ENCODE data around the gene RNGTT.
A peak's percentile ranks its signal among the peaks of the same experiment; 100 is the strongest.

The RNGTT gene

DNA sequence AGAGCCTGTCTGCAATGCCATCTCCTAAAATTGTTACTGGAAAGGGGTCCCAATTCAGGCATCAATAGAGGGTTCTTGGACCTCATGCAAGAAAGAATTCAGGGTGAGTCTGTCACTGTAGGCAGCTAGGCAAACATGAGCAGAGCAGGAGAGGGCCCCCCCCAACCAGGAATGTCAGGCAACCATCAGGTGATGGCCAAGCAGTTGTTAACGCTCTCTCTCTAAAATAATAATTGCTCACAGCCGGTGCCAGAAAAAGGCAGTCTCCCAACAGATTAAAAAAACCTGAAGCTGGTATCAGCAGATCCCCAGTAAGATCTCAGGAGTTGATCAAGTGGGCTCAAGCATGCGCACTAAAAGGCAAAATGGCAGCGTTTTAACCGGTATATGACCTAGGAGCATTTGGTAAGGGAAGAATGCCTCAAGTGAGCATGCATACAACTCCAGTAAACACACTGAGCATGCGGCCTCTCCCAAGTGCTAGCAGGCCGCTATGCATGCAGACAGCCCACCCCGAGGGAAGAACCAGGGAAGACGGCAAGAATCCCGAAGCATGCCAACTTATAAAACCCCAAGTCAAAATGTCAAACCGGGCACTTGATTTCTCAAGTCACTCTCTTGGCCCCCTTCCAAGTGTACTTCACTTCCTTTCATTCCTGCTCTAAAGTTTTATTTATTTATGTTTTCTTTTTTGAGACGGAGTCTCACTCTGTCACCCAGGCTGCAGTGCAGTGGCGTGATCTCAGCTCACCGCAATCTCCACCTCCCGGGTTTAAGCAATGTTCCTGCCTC lies 44.0 kb upstream of the RNGTT start (continued):
- TF ChIP-seq, protein P1, sequence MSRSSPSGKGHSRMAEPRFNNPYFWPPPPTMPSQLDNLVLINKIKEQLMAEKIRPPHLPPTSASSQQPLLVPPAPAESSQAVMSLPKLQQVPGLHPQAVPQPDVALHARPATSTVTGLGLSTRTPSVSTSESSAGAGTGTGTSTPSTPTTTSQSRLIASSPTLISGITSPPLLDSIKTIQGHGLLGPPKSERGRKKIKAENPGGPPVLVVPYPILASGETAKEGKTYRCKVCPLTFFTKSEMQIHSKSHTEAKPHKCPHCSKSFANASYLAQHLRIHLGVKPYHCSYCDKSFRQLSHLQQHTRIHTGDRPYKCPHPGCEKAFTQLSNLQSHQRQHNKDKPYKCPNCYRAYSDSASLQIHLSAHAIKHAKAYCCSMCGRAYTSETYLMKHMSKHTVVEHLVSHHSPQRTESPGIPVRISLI (tag by site-specific recombination; IDR thresholded peaks at IDR 0.05): 0 out of 2 replicates have a peak, but pooled peaks have one; percentile 55
- 0 out of 2 replicates have a peak, but pooled peaks have one; percentile 52 for TF ChIP-seq ZNF600 (tag by site-specific recombination; IDR thresholded peaks at IDR 0.05)
- TF ChIP-seq ZNF2 (tag by site-specific recombination; IDR thresholded peaks at IDR 0.05): 0 out of 2 replicates have a peak, but pooled peaks have one; percentile 46
- peak; percentile 38; the same call in 1 of the 2 replicates for TF ChIP-seq ZBTB20 (tag by site-specific recombination; IDR thresholded peaks at IDR 0.05)
- TF ChIP-seq ZNF776 (tag by site-specific recombination; IDR thresholded peaks at IDR 0.05; ENCODE audit: borderline replicate concordance): no peak

DNA sequence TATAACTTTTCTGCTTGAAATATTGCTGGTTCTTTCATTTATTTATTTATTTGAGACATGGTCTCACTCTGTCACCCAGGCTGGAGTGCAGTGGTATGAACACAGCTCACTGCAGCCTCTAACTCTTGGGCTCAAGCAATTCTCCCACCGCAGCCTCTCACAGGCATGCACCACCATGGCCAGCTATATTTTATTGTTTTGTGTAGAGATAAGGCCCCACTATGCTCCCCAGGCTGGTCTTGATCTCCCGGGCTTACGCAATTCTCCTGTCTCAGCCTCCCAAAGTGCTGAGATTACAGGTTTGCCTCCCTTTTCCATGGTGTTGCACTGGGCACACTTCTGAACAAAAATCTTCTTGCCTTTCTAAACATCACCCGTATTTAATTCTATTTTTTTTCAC lies 39.1 kb upstream of the RNGTT start:
- H3K9me3 ChIP-seq (ENCODE audit: control insufficient read depth, insufficient read depth, low read depth, low read length): no peaks in the 10 kb centered on the region
- CTCF ChIA-PET: interaction anchor here (0.7 to 1.3 kb wide), 2 partner anchors 20 to 240 kb away, joined by 5 to 9 read pairs; no protein-coding TSS in a partner anchor
- no peak overlapping the region for H3K4me3 ChIP-seq (ENCODE audit: low read depth, low read length)
- H3K4me1 ChIP-seq (ENCODE audit: control insufficient read depth, insufficient read depth, low read length): peaks cover 7% of the 10 kb centered on the region
- POLR2A ChIA-PET: interaction anchor here (1.8 kb wide), 1 partner anchor 78 kb away, joined by 9 read pairs; the partner anchor contains the start of gene PNRC1
- no peaks in the 10 kb centered on the region for H3K36me3 ChIP-seq (ENCODE audit: control insufficient read depth in 2 of 2, insufficient read depth in 1 of 2, low read length in 2 of 2)
- H3K27ac ChIP-seq (ENCODE audit: extremely low read depth, low read depth, low read length): no peak overlapping the region
- no peak for TF ChIP-seq ZBTB20 (tag by site-specific recombination; IDR thresholded peaks at IDR 0.05)
- no peak for TF ChIP-seq ZNF37A (tag by site-specific recombination; IDR thresholded peaks at IDR 0.05)
- TF ChIP-seq SP7 (tag by site-specific recombination; IDR thresholded peaks at IDR 0.05): no peak
- TF ChIP-seq, protein P2, sequence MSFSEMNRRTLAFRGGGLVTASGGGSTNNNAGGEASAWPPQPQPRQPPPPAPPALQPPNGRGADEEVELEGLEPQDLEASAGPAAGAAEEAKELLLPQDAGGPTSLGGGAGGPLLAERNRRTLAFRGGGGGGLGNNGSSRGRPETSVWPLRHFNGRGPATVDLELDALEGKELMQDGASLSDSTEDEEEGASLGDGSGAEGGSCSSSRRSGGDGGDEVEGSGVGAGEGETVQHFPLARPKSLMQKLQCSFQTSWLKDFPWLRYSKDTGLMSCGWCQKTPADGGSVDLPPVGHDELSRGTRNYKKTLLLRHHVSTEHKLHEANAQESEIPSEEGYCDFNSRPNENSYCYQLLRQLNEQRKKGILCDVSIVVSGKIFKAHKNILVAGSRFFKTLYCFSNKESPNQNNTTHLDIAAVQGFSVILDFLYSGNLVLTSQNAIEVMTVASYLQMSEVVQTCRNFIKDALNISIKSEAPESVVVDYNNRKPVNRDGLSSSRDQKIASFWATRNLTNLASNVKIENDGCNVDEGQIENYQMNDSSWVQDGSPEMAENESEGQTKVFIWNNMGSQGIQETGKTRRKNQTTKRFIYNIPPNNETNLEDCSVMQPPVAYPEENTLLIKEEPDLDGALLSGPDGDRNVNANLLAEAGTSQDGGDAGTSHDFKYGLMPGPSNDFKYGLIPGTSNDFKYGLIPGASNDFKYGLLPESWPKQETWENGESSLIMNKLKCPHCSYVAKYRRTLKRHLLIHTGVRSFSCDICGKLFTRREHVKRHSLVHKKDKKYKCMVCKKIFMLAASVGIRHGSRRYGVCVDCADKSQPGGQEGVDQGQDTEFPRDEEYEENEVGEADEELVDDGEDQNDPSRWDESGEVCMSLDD (tag by site-specific recombination; IDR thresholded peaks at IDR 0.05): no peak
- no peak for TF ChIP-seq ZBTB7A (tag by site-specific recombination; IDR thresholded peaks at IDR 0.05; ENCODE audit: low read depth)
- TF ChIP-seq ZNF335 (tag by site-specific recombination; conservative IDR thresholded peaks at IDR 0.05): peak; percentile 83
- TF ChIP-seq ZNF114 (tag by site-specific recombination; IDR thresholded peaks at IDR 0.05): no peak
- no peak for TF ChIP-seq BCL11B (tag by site-specific recombination; IDR thresholded peaks at IDR 0.05; ENCODE audit: low read depth)
- peak; percentile 17; the same call in 1 of the 2 replicates for TF ChIP-seq GLIS1 (tag by site-specific recombination; IDR thresholded peaks at IDR 0.05)
- no peak for TF ChIP-seq ZNF133 (tag by site-specific recombination; IDR thresholded peaks at IDR 0.05)
- no peak for TF ChIP-seq ZNF426 (tag by site-specific recombination; IDR thresholded peaks at IDR 0.05)
- TF ChIP-seq IKZF3 (tag by site-specific recombination; IDR thresholded peaks at IDR 0.05): no peak
- TF ChIP-seq ZNF548 (tag by site-specific recombination; IDR thresholded peaks at IDR 0.05): no peak
- TF ChIP-seq, protein P3, sequence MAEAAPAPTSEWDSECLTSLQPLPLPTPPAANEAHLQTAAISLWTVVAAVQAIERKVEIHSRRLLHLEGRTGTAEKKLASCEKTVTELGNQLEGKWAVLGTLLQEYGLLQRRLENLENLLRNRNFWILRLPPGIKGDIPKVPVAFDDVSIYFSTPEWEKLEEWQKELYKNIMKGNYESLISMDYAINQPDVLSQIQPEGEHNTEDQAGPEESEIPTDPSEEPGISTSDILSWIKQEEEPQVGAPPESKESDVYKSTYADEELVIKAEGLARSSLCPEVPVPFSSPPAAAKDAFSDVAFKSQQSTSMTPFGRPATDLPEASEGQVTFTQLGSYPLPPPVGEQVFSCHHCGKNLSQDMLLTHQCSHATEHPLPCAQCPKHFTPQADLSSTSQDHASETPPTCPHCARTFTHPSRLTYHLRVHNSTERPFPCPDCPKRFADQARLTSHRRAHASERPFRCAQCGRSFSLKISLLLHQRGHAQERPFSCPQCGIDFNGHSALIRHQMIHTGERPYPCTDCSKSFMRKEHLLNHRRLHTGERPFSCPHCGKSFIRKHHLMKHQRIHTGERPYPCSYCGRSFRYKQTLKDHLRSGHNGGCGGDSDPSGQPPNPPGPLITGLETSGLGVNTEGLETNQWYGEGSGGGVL (tag by site-specific recombination; IDR thresholded peaks at IDR 0.05): no peak
- peak; percentile 64; the same call in 1 of the 2 replicates for TF ChIP-seq TRIM28 (IDR thresholded peaks at IDR 0.05; ENCODE audit: borderline replicate concordance, low read length)

Measured in HEK293 (cell line).